HT1080 (cell line): ENCODE measurements around the gene SNAP29. TPM values are rescaled to one million over a fixed set of nuclear protein-coding genes. Genes with fewer than 3 reads are reported as not detected.
"Not testable (repeated sequence)": the region's sequence is repeated elsewhere in the genome, so short reads cannot be mapped to it uniquely, and the experiment has no call there.

Experiments used
- DNase-seq: peaks from one replicate; pipeline ENCODE4 v3.0.0-alpha.2; 2015; ENCODE audit warnings: low read depth
- total RNA-seq: library from RNA; depleted of rRNA; stranded (reverse); fragments of >200 nt; shearing (Covaris generic); gene quantifications from 2 replicates; pipeline ENCODE4 v1.2.3, GENCODE V29; 2014; rRNA removed

Gene SNAP29
- total RNA-seq, 1 experiment from 2014 or later: 12.0 TPM

GRCh38 chr22:20927940-20928572 lies 69.2 kb downstream of the SNAP29 start:
- DNase-seq: no peak

- no peak for DNase-seq
Measured at GRCh38 chr22:20928573-20928967, 69.8 kb downstream of the SNAP29 start.

- DNase-seq: no peak
Measured at GRCh38 chr22:20930004-20930403, 71.2 kb downstream of the SNAP29 start.

- not testable (repeated sequence) for DNase-seq
Measured at GRCh38 chr22:20930435-20930834, 71.6 kb downstream of the SNAP29 start.

- no peak for DNase-seq
Measured at GRCh38 chr22:20931126-20931654, 72.4 kb downstream of the SNAP29 start.

GRCh38 chr22:20933910-20934309 lies 75.1 kb downstream of the SNAP29 start:
- no peak for DNase-seq

- not testable (repeated sequence) for DNase-seq
Measured at GRCh38 chr22:20935049-20935448, 76.2 kb downstream of the SNAP29 start.

GRCh38 chr22:20935780-20936539 lies 77.2 kb downstream of the SNAP29 start:
- DNase-seq: not testable (repeated sequence)

GRCh38 chr22:20937031-20937793 lies 78.4 kb downstream of the SNAP29 start:
- DNase-seq: no peak

- no peak for DNase-seq
Measured at GRCh38 chr22:20937794-20938671, 79.2 kb downstream of the SNAP29 start.

- DNase-seq: not testable (repeated sequence)
Measured at GRCh38 chr22:20939457-20940185, 80.8 kb downstream of the SNAP29 start.

- no peak for DNase-seq
Measured at GRCh38 chr22:20940186-20940651, 81.4 kb downstream of the SNAP29 start.

Other genes with a start within 250 kb of the SNAP29 start
- 0.37 and 0.80 TPM in 2 replicates for gene SERPIND1, start 84.9 kb upstream of the SNAP29 start, total RNA-seq
- gene PI4KA, start 196 bp upstream of the SNAP29 start, total RNA-seq: 32.9 and 35.9 TPM in 2 replicates
- 37.4 and 48.8 TPM in 2 replicates for gene CRKL, start 58.4 kb downstream of the SNAP29 start, total RNA-seq
- gene AIFM3, start 108.2 kb downstream of the SNAP29 start, total RNA-seq: 0.63 TPM in 1 of 2 replicates, not detected in the other
- gene LZTR1, start 123.3 kb downstream of the SNAP29 start, total RNA-seq: 33.2 and 35.3 TPM in 2 replicates
- gene THAP7, start 143.1 kb downstream of the SNAP29 start, total RNA-seq: 57.3 and 64.0 TPM in 2 replicates
- gene P2RX6, start 156.2 kb downstream of the SNAP29 start, total RNA-seq: 0.45 and 0.87 TPM in 2 replicates
- not detected in 2 replicates for gene SLC7A4, start 173.6 kb downstream of the SNAP29 start, total RNA-seq
- gene LRRC74B, start 186.9 kb downstream of the SNAP29 start, total RNA-seq: not detected in 2 replicates